Measurements from ENCODE around the gene SYCP2. TPM values are rescaled to one million over a fixed set of nuclear protein-coding genes. Genes with fewer than 3 reads are reported as not detected.

The SYCP2 gene
- total and polyA plus RNA-seq, 2 of the 8 experiments (the other 6 are each of a cell fraction or from before 2014, with no cell fraction given) = 0.02 to 0.50 TPM

GRCh38 chr20:59813948-59814839 lies 119.2 kb downstream of the SYCP2 start:
- Histone ChIP-seq H3K36me3 (ENCODE audit: control insufficient read depth in 2 of 4, insufficient read depth in 4 of 4, low read length in 3 of 4) (no peaks in the 10 kb centered on the region), H3K4me3 (ENCODE audit: extremely low read depth in 1 of 4, insufficient read depth in 2 of 4, low read depth in 3 of 4, low read length in 4 of 4) (no peak overlapping the region), H3K27ac (ENCODE audit: low read depth, low read length) (no peak overlapping the region), H2BK120ac (replicated peaks; ENCODE audit: low read depth, low read length) (no peak overlapping the region), H3K18ac (ENCODE audit: extremely low read depth, low read length) (no peak overlapping the region), H2BK15ac (ENCODE audit: low read length) (no peak overlapping the region), H3K4me2 (ENCODE audit: insufficient read depth in 1 of 2, low read depth in 2 of 2, low read length in 2 of 2) (no peak overlapping the region), H2AK5ac (ENCODE audit: low read depth, low read length) (no peak overlapping the region), H3K4me1 (replicated peaks in 1 of 4; ENCODE audit: control insufficient read depth in 3 of 4, insufficient read depth in 4 of 4, low read length in 3 of 4) (no peaks in the 10 kb centered on the region), H3K9me3 (ENCODE audit: insufficient read depth in 2 of 2, low read depth in 1 of 2, low read length in 1 of 2) (peaks cover 88 to 92% of the 10 kb centered on the region in 2 experiments), H3K27me3 (replicated peaks in 1 of 4; ENCODE audit: control insufficient read depth in 3 of 4, extremely low read depth in 1 of 4, insufficient read depth in 3 of 4, low read length in 3 of 4) (peaks cover 0 to 2% (median 0%) of the 10 kb centered on the region in 4 experiments; a peak in 1 of 7 replicates), H3K79me2 (ENCODE audit: control insufficient read depth in 1 of 2, insufficient read depth in 2 of 2, low read length in 2 of 2) (no peaks in the 10 kb centered on the region), H4K8ac (ENCODE audit: extremely low read depth, insufficient read depth, low read length) (no peak overlapping the region), H2BK12ac (ENCODE audit: low read depth, low read length) (no peak overlapping the region), H4K20me1 (replicated peaks in 1 of 2; ENCODE audit: control insufficient read depth in 1 of 2, insufficient read depth in 2 of 2, low read length in 2 of 2) (no peaks in the 10 kb centered on the region), H4K91ac (replicated peaks; ENCODE audit: insufficient read length, low read length) (no peak overlapping the region), H3K9ac (replicated peaks in 1 of 4; ENCODE audit: extremely low read depth in 1 of 4, low read depth in 3 of 4, low read length in 3 of 4) (no peak overlapping the region), H3K23me2 (ENCODE audit: low read depth, low read length) (no peaks in the 10 kb centered on the region), H2BK20ac (ENCODE audit: low read length) (no peak overlapping the region), H3K79me1 (ENCODE audit: low read depth, low read length) (no peaks in the 10 kb centered on the region), H4K5ac (ENCODE audit: insufficient read length, low read depth, low read length) (no peak overlapping the region), H3K56ac (replicated peaks; ENCODE audit: insufficient read length, low read depth, low read length) (no peak overlapping the region), H3K23ac (ENCODE audit: insufficient read length) (no peak overlapping the region), H2BK5ac (ENCODE audit: low read depth, low read length) (no peak overlapping the region), H3K14ac (ENCODE audit: insufficient read length) (no peak overlapping the region), H2AFZ (ENCODE audit: low read length) (no peak overlapping the region), H3K4ac (replicated peaks; ENCODE audit: insufficient read length, low read depth, low read length) (no peak overlapping the region)
- ChIA-PET POLR2A (ENCODE audit: partially characterized antibody) (no interaction called here), CTCF (ENCODE audit: partially characterized antibody) (interaction anchor here (0.8 kb wide), 1 partner anchor 991 kb away, joined by 5 read pairs; no protein-coding TSS in a partner anchor)
- 78% methylated on average over 17 of the region's 21 CpGs; no CpG with 5 or more reads in 1 of the 2 experiments for WGBS, 2 experiments (ENCODE audit: extremely low coverage in 1 of 2, insufficient coverage in 1 of 2, insufficient read length in 1 of 2, insufficient replicate concordance in 2 of 2, low coverage in 1 of 2, low lambda C conversion rate in 2 of 2, missing lambda C conversion rate in 1 of 2)
- FAIRE-seq (no peak), DNase-seq (ENCODE audit: low read depth in 1 of 2, low spot score in 2 of 2) (peak in 1 of 2 experiments; percentile 40)
- TF ChIP-seq CHD2 (IDR thresholded peaks at IDR 0.05; ENCODE audit: low read length) (no peak), SIRT6 (IDR thresholded peaks at IDR 0.05; ENCODE audit: low read length) (no peak), GTF2F1 (IDR thresholded peaks at IDR 0.05; ENCODE audit: borderline replicate concordance, low read depth, low read length) (no peak), KDM1A (IDR thresholded peaks at IDR 0.05; ENCODE audit: borderline replicate concordance, low read length) (no peak), POLR2A (IDR thresholded peaks at IDR 0.05; ENCODE audit: control extremely low read depth in 1 of 2, low read depth in 2 of 2, low read length in 2 of 2) (no peak), CHD1 (IDR thresholded peaks at IDR 0.05; ENCODE audit: low read depth, low read length) (no peak), JUN (IDR thresholded peaks at IDR 0.05; ENCODE audit: low read depth, low read length) (no peak), YY1 (IDR thresholded peaks at IDR 0.05; ENCODE audit: low read depth, low read length) (no peak)
- TF ChIP-seq, protein P1, sequence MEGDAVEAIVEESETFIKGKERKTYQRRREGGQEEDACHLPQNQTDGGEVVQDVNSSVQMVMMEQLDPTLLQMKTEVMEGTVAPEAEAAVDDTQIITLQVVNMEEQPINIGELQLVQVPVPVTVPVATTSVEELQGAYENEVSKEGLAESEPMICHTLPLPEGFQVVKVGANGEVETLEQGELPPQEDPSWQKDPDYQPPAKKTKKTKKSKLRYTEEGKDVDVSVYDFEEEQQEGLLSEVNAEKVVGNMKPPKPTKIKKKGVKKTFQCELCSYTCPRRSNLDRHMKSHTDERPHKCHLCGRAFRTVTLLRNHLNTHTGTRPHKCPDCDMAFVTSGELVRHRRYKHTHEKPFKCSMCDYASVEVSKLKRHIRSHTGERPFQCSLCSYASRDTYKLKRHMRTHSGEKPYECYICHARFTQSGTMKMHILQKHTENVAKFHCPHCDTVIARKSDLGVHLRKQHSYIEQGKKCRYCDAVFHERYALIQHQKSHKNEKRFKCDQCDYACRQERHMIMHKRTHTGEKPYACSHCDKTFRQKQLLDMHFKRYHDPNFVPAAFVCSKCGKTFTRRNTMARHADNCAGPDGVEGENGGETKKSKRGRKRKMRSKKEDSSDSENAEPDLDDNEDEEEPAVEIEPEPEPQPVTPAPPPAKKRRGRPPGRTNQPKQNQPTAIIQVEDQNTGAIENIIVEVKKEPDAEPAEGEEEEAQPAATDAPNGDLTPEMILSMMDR (IDR thresholded peaks at IDR 0.05; ENCODE audit: control extremely low read depth in 1 of 3, insufficient read depth in 1 of 3, low read depth in 1 of 3, low read length in 3 of 3) = no peak

Data from H1 (cell line).